ENCODE results near the gene EDN1.

EDN1 gene

DNA sequence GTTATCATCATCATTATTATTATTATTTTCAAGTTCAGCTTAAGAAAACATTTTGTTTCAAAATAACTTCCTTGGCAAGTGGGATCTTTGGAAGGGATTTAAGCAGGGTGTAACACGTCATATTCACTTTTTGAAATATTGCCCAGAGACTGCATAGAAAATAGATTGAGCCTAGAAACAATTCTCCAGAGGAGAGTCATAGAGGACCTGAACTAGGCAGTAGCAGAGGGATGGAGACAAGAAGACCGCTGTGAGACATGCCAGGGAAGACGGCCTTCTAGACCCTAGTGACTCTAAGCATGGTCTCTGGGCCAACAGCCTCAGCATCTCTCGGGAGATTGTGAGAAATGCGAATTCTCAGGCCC is 55.5 kb downstream of the EDN1 start:
- Histone ChIP-seq H3K27ac (ENCODE audit: low read length) (no peak overlapping the region), H3K4me1 (ENCODE audit: control insufficient read depth, insufficient read depth, low read length) (peaks cover 2% of the 10 kb centered on the region), H3K36me3 (ENCODE audit: control insufficient read depth, insufficient read depth, low read length) (no peaks in the 10 kb centered on the region), H3K4me3 (ENCODE audit: low read length) (no peak overlapping the region), H3K9me3 (ENCODE audit: control insufficient read depth, insufficient read depth, low read length) (no peaks in the 10 kb centered on the region), H3K27me3 (ENCODE audit: control insufficient read depth, insufficient read depth, low read length) (no peaks in the 10 kb centered on the region)
- no peak for DNase-seq (ENCODE audit: low read depth, low spot score)
- WGBS (ENCODE audit: insufficient coverage, insufficient read length): no CpG with 5 or more reads among the region's 5 CpGs
